Ovary (tissue), 9 donors: ENCODE results near the gene ANKRD34B. TPM values are rescaled to one million over a fixed set of nuclear protein-coding genes. Genes with fewer than 3 reads are reported as not detected.

Experiments used
- DNase-seq, 5 donors: peaks; one replicate each; pipeline ENCODE4 v3.0.0-alpha.2; 2019 to 2020
- H3K27ac ChIP-seq, 2 donors: fragments of 200-600 bp; one replicate each; pipeline versions ENCODE4 v1.5.1 to v1.8.0; 2019 to 2022
- H3K27me3 ChIP-seq: fragments of 200-600 bp; one replicate; pipeline ENCODE4 v1.8.0; 2022
- H3K36me3 ChIP-seq: fragments of 200-600 bp; sonication (generic); one replicate; pipeline ENCODE4 v1.5.1; 2019
- H3K4me1 ChIP-seq: one replicate; pipeline ENCODE4 v1.8.1; 2013; ENCODE audit warnings: mild to moderate bottlenecking, moderate library complexity; ENCODE audit not compliant: insufficient read depth
- H3K4me3 ChIP-seq: fragments of 200-600 bp; sonication (generic); one replicate; pipeline ENCODE4 v1.5.1; 2017
- H3K9me3 ChIP-seq, 2 donors: fragments of 200-600 bp in 1 of 2; sonication (generic) in 1 of 2; one replicate each; pipeline versions ENCODE4 v1.5.1 to v1.8.1; 2013 to 2019; ENCODE audit warnings: mild to moderate bottlenecking in 1 of 2, moderate library complexity in 1 of 2
- EP300 ChIP-seq: sonication (generic); formaldehyde crosslinking; IDR thresholded peaks from one replicate; pipeline ENCODE4 v1.6.1; 2017; ENCODE audit warnings: antibody characterized with exemption
- POLR2A ChIP-seq: fragments of 450-650 bp; IDR thresholded peaks from one replicate; pipeline ENCODE4 v1.6.1; 2017; ENCODE audit warnings: antibody characterized with exemption, mild to moderate bottlenecking, moderate library complexity
- WGBS, 3 donors: extraction: QIAGEN DNeasy Blood & Tissue Kit in 1 of 3; methylation state at CpG; one replicate each; pipeline versions ENCODE4 v1.1.5 to v1.1.7; 2013 to 2017; 5-methylcytosine and 5-hydroxymethylcytosine counted together
- intact Hi-C, 4 donors: fragments of 100-400 bp; cut with DNase I; formaldehyde crosslinking; loops; one replicate each; pipeline versions ENCODE4 v1.11.0 to v1.15.1; 2022 to 2023
- polyA plus RNA-seq, 2 donors: library from polyadenylated mRNA; stranded (reverse); fragments of 200-250 nt in 1 of 2; fragments of 350-450 nt in 1 of 2; fragmentation: Illumina TruSeq in 1 of 2; extraction: RNeasy Lipid Tissue Mini Kit (QIAGEN cat#74804) in 1 of 2; gene quantifications; one replicate each; pipeline ENCODE4 v1.2.3, GENCODE V29; 2013 to 2014
- total RNA-seq, 7 donors: library from RNA; depleted of rRNA in 2 of 7; stranded (reverse); fragments of >200 nt in 2 of 7; fragmentation: NEBNext Ultra II Directional in 3 of 7; extraction: Animal tissue kit (Norgen Biotek cat#: 25700) in 3 of 7; gene quantifications; one replicate each; pipeline versions ENCODE4 v1.1.0 to v1.2.4, GENCODE V29; 2016 to 2023
- TF ChIP-seq, protein P1 (sequence below), 3 donors: fragments of 450-650 bp in 2 of 3; fragments of 200-600 bp in 1 of 3; IDR thresholded peaks; one replicate each; pipeline versions ENCODE4 v1.5.1 to v1.8.0; 2016 to 2022; ENCODE audit warnings: antibody characterized with exemption in 3 of 3, mild to moderate bottlenecking in 1 of 3
- donor health status: DM: no; HTN: no; CAD: no; lungs with moderate emphysema.
- donor health status: DM: no; HTN: no; CAD: no.
- donor health status: Bipolar disorder and iron deficiency.
- donor health status: DM: yes; HTN: yes; CAD: no.
- donor health status: DM: no; HTN: no; CAD: no.
- donor health status: DM: yes; HTN: yes; CAD: no.

The ANKRD34B gene
- total and polyA plus RNA-seq, 9 donors = under 0.01 to 0.36 TPM; not detected in 7

DNA sequence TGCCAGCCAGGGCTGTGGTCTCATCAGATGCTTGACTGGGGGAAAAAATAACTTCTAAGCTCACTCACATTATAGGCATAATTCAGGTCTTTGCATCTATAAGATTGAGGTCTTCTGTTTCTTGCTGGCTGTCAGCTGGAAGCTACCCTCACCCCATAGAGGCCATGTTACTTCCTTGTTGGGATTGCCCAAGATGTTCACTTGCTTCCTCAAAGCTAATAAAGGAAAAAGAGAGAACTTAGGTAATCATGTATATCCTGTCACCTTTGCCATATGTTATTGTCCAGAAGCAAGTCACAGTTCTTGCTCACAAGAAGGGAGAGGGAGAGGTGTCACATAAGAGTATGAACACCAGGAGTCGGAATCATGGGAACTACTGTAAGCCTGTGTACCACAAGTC, 38.7 kb upstream of the ANKRD34B start:
- Histone ChIP-seq H3K27me3 (no peaks in the 10 kb centered on the region), H3K9me3 (no peaks in the 10 kb centered on the region), H3K27ac (no peak overlapping the region), H3K4me3 (no peak overlapping the region), H3K36me3 (no peaks in the 10 kb centered on the region), H3K4me1 (no peaks in the 10 kb centered on the region)
- intact Hi-C loops = no loop called here
- WGBS, 3 donors = 91 to 94% (median 93%) methylated on average over 1 of the region's 1 CpG
- TF ChIP-seq, protein P1, sequence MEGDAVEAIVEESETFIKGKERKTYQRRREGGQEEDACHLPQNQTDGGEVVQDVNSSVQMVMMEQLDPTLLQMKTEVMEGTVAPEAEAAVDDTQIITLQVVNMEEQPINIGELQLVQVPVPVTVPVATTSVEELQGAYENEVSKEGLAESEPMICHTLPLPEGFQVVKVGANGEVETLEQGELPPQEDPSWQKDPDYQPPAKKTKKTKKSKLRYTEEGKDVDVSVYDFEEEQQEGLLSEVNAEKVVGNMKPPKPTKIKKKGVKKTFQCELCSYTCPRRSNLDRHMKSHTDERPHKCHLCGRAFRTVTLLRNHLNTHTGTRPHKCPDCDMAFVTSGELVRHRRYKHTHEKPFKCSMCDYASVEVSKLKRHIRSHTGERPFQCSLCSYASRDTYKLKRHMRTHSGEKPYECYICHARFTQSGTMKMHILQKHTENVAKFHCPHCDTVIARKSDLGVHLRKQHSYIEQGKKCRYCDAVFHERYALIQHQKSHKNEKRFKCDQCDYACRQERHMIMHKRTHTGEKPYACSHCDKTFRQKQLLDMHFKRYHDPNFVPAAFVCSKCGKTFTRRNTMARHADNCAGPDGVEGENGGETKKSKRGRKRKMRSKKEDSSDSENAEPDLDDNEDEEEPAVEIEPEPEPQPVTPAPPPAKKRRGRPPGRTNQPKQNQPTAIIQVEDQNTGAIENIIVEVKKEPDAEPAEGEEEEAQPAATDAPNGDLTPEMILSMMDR (IDR thresholded peaks at IDR 0.05) = no peak
- TF ChIP-seq EP300 (no peak), POLR2A (no peak)
- no peak for DNase-seq

DNA sequence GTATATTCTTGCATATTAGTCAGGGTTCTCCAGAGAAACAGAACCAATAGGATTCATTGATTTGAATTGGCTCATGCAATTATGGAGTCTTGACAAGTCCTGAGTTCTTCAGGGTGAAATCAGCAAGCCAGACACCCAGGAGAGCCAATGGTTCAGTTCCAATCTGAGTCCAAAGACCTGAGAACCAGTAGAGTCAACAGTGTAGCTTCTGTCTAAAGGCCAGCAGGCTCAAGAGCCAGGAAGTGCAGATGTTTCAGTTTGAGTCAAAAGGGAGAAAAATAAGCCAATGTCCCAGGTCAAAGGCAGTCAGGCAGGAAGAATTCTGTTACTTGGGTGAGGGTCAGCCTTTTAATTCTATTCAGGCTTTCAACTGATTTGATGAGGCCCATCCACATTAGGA, 37.8 kb upstream of the ANKRD34B start:
- TF ChIP-seq, protein P1 (IDR thresholded peaks at IDR 0.05) = no peak
- intact Hi-C loops = no loop called here
- H3K27ac ChIP-seq = no peak overlapping the region
- no peak overlapping the region for H3K4me3 ChIP-seq
- no peak for DNase-seq
- H3K4me1 ChIP-seq = no peaks in the 10 kb centered on the region
- H3K9me3 ChIP-seq = no peaks in the 10 kb centered on the region
- H3K27me3 ChIP-seq = no peaks in the 10 kb centered on the region
- H3K36me3 ChIP-seq = no peaks in the 10 kb centered on the region

DNA sequence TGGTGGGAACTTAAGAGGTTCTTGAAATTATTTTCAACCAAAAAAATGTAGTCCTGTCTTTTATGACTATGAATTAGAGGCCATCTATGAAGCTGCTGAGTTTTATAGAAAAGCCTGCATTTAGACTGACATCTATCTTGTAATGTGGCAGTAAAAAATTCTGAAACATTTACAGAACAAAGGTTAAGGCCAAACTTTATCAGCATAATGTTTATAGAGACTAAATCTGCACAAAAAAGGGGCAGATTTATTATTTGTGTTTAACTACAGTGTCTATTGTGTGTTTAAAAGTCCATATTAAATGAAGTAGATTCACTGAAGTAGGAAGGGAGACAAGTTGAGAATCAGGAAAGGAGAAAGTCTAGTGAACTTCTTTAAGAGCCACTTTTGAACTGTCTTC, 37.3 kb upstream of the ANKRD34B start:
- no peaks in the 10 kb centered on the region for H3K27me3 ChIP-seq
- no peak for DNase-seq
- H3K27ac ChIP-seq = no peak overlapping the region
- TF ChIP-seq POLR2A (no peak), EP300 (no peak)
- TF ChIP-seq, protein P1 (IDR thresholded peaks at IDR 0.05) = no peak
- intact Hi-C loops = no loop called here
- H3K4me1 ChIP-seq = no peaks in the 10 kb centered on the region
- no peaks in the 10 kb centered on the region for H3K9me3 ChIP-seq
- no peak overlapping the region for H3K4me3 ChIP-seq
- no peaks in the 10 kb centered on the region for H3K36me3 ChIP-seq

DNA sequence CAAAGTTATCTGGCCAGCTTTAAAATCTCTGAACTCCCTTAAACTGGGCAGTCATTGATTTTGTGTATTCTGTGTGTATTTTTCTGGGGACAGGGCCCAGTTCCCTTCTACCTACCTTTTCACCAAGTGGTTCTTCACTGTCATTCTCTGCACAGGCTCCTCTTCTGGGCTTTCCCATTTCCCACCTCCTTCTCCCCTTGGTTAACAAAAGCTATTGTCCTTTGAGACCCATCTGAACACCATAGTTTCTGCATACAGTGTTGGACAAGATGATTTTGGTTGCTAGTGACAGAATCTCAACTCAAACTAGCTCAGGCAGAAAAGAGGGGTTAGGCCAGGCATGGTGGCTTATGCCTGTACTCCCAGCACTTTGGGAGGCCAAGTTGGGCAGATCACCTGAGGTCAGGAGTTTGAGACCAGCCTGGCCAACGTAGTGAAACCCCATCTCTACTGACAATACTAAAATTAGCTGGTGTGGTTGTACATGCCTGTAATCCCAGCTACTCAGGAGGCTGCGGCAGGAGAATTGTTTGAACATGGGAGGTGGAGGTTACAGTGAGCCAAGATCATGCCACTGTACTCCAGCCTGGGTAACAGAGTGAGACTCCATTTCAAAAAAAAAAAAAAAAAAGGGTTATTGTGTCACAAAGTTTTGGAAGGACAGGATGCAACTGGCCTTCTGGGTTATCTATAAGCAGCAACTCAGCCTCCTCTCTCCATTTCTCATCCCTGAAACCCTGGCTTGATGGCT, 31.0 kb upstream of the ANKRD34B start:
- Histone ChIP-seq H3K4me3 (no peak overlapping the region), H3K36me3 (no peaks in the 10 kb centered on the region), H3K27ac (no peak overlapping the region), H3K4me1 (no peaks in the 10 kb centered on the region), H3K27me3 (no peaks in the 10 kb centered on the region), H3K9me3 (no peaks in the 10 kb centered on the region)
- intact Hi-C loops = no loop called here
- TF ChIP-seq POLR2A (no peak), EP300 (no peak)
- TF ChIP-seq, protein P1 (IDR thresholded peaks at IDR 0.05) = no peak
- DNase-seq = no peak
- 95 to 98% (median 96%) methylated on average over 2 of the region's 2 CpGs for WGBS, 3 donors
